Right atrium auricular region (tissue), 2 donors: ENCODE measurements around the gene DUOX1. TPM values are rescaled to one million over a fixed set of nuclear protein-coding genes. Genes with fewer than 3 reads are reported as not detected.

Experiments used
- DNase-seq: peaks from one replicate; pipeline ENCODE4 v3.0.0-alpha.2; 2019; ENCODE audit warnings: low spot score
- H3K27ac ChIP-seq, 2 donors: fragments of 200-600 bp; sonication (generic); 1 replicate in 1 of 2; 2 replicates in 1 of 2; pipeline ENCODE4 v1.5.1; 2016 to 2019
- H3K27me3 ChIP-seq, 2 donors: fragments of 200-600 bp; sonication (generic); one replicate each; pipeline versions ENCODE4 v1.5.1 to v1.6.0; 2017 to 2019
- H3K36me3 ChIP-seq: fragments of 200-600 bp; sonication (generic); one replicate; pipeline ENCODE4 v1.5.1; 2016
- H3K4me1 ChIP-seq, 2 donors: fragments of 200-600 bp; sonication (generic); one replicate each; pipeline versions ENCODE4 v1.5.1 to v1.6.0; 2017 to 2019
- H3K4me3 ChIP-seq, 2 donors: fragments of 200-600 bp; sonication (generic); 1 replicate in 1 of 2; 2 replicates in 1 of 2; pipeline ENCODE4 v1.5.1; 2017 to 2019; ENCODE audit warnings: mild to moderate bottlenecking in 1 of 2, moderate library complexity in 1 of 2
- H3K9me3 ChIP-seq, 2 donors: fragments of 200-600 bp; sonication (generic); one replicate each; pipeline ENCODE4 v1.5.1; 2019
- CTCF ChIP-seq, 2 donors: fragments of 200-600 bp; sonication (generic); IDR thresholded peaks; one replicate each; pipeline ENCODE4 v1.5.1; 2019; ENCODE audit warnings: antibody characterized with exemption in 2 of 2
- total RNA-seq, 2 donors: library from RNA; depleted of rRNA; stranded (reverse); fragments of >200 nt; gene quantifications; one replicate each; pipeline ENCODE4 v1.1.0, GENCODE V29; 2016

The DUOX1 gene
- total RNA-seq, 2 donors from 2014 or later: 1.1 to 3.6 TPM

DNA sequence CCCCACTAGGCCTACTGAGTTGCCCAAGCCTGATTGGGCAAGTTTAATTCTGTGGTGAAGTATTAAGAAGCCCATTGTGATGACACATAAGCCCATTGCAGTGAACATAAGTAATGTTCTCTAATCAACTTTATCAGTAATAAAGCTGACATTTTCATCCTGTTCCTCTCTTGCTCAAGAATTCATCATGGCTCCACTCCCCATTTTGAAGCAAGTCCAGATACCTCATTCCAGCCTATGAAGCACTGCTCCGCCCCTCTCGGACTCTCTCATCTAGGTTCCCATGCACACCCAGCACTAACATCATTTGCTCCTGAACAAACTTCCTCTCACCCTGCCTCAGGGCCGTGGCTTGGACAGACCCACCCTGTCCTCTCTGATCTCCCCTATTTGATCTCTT is 47.5 kb downstream of the DUOX1 start:
- Histone ChIP-seq H3K4me1 (no peaks in the 10 kb centered on the region), H3K27ac (no peak overlapping the region), H3K9me3 (no peaks in the 10 kb centered on the region), H3K36me3 (no peaks in the 10 kb centered on the region), H3K27me3 (no peaks in the 10 kb centered on the region), H3K4me3 (no peak overlapping the region)
- no peak for TF ChIP-seq CTCF (IDR thresholded peaks at IDR 0.05)
- DNase-seq: no peak

GRCh38 chr15:45179221-45179985 is 49.6 kb downstream of the DUOX1 start:
- peak in 1 of 2 donors; percentile 49 for TF ChIP-seq CTCF (IDR thresholded peaks at IDR 0.05)
- H3K4me3 ChIP-seq: no peak overlapping the region
- H3K27me3 ChIP-seq: no peaks in the 10 kb centered on the region
- no peaks in the 10 kb centered on the region for H3K9me3 ChIP-seq
- no peak overlapping the region for H3K27ac ChIP-seq
- no peak for DNase-seq
- H3K36me3 ChIP-seq: no peaks in the 10 kb centered on the region
- H3K4me1 ChIP-seq: no peaks in the 10 kb centered on the region

DNA sequence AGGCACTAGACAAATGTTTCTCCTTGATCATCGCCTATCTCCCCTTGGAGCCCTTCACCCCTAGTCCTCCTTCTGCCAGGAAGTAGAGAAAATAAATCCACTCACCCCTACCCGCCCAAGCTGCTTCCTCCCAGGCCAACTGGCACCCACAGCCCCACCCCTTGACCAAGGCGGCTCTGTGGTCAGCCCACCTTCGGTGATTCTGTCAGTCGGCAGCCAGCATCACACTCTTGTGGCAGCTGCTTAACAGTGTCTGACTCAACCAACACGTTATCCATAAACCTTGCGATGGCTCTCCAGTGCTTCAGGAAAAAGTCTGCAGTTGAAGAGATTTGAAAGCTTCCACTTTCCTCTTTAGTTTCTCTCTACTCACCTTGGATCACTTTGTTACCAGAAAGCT is 50.4 kb downstream of the DUOX1 start:
- Histone ChIP-seq H3K27ac (no peak overlapping the region), H3K4me1 (no peaks in the 10 kb centered on the region), H3K27me3 (no peaks in the 10 kb centered on the region), H3K4me3 (no peak overlapping the region), H3K36me3 (no peaks in the 10 kb centered on the region), H3K9me3 (no peaks in the 10 kb centered on the region)
- DNase-seq: no peak
- TF ChIP-seq CTCF (IDR thresholded peaks at IDR 0.05): no peak

- Histone ChIP-seq H3K36me3 (no peaks in the 10 kb centered on the region), H3K4me1 (peaks cover 0 to 3% of the 10 kb centered on the region in 2 donors), H3K27ac (no peak overlapping the region), H3K4me3 (no peak overlapping the region), H3K9me3 (no peaks in the 10 kb centered on the region), H3K27me3 (no peaks in the 10 kb centered on the region)
- DNase-seq: no peak
- no peak for TF ChIP-seq CTCF (IDR thresholded peaks at IDR 0.05)
Measured at GRCh38 chr15:45180648-45181436, 51.0 kb downstream of the DUOX1 start.

- no peaks in the 10 kb centered on the region for H3K9me3 ChIP-seq
- H3K4me1 ChIP-seq: peaks cover 0 to 11% of the 10 kb centered on the region in 2 donors
- no peak for DNase-seq
- TF ChIP-seq CTCF (IDR thresholded peaks at IDR 0.05): no peak
- H3K4me3 ChIP-seq: no peak overlapping the region
- no peak overlapping the region for H3K27ac ChIP-seq
- H3K36me3 ChIP-seq: no peaks in the 10 kb centered on the region
- no peaks in the 10 kb centered on the region for H3K27me3 ChIP-seq
Measured at GRCh38 chr15:45181491-45182285, 51.9 kb downstream of the DUOX1 start.
